Endothelial cell (in vitro differentiated cells): ENCODE measurements around the gene MED1. TPM values are rescaled to one million over a fixed set of nuclear protein-coding genes. Genes with fewer than 3 reads are reported as not detected.

ENCODE experiments used
- DNase-seq: peaks from one replicate; pipeline ENCODE4 v3.0.0; 2021; ENCODE audit warnings: low spot score
- H3K27ac Mint-ChIP-seq: one replicate; pipeline ENCODE4 v1.8.0; 2021; ENCODE audit warnings: mixed read lengths, inconsistent platforms; ENCODE audit not compliant: unreplicated experiment
- H3K27me3 Mint-ChIP-seq: one replicate; pipeline ENCODE4 v1.8.0; 2021; ENCODE audit warnings: mild to moderate bottlenecking, moderate library complexity, mixed read lengths, inconsistent platforms; ENCODE audit not compliant: unreplicated experiment
- H3K36me3 Mint-ChIP-seq: one replicate; pipeline ENCODE4 v1.8.0; 2021; ENCODE audit warnings: mild to moderate bottlenecking, low read depth, mixed read lengths, inconsistent platforms; ENCODE audit not compliant: unreplicated experiment
- H3K4me1 Mint-ChIP-seq: one replicate; pipeline ENCODE4 v1.8.0; 2021; ENCODE audit warnings: mild to moderate bottlenecking, mixed read lengths, inconsistent platforms; ENCODE audit not compliant: unreplicated experiment
- H3K4me3 Mint-ChIP-seq: one replicate; pipeline ENCODE4 v1.8.0; 2021; ENCODE audit warnings: mild to moderate bottlenecking, mixed read lengths, inconsistent platforms; ENCODE audit not compliant: unreplicated experiment
- H3K9me3 Mint-ChIP-seq: one replicate; pipeline ENCODE4 v1.8.0; 2021; ENCODE audit warnings: mixed read lengths, inconsistent platforms; ENCODE audit not compliant: unreplicated experiment
- total RNA-seq: library from RNA; stranded (reverse); fragmentation: NEBNext Ultra II Directional; extraction: Animal tissue kit (Norgen Biotek cat#: 25700); gene quantifications from one replicate; pipeline ENCODE4 v1.2.1, GENCODE V29; 2021; ENCODE audit not compliant: unreplicated experiment
- TF ChIP-seq, protein P1 (sequence below): fragments of 200-600 bp; sonication (generic); IDR thresholded peaks from one replicate; pipeline ENCODE4 v1.5.0; 2021; ENCODE audit warnings: antibody characterized with exemption; ENCODE audit not compliant: unreplicated experiment

MED1 gene
- total RNA-seq, 1 donor from 2014 or later, result 45.8 TPM

DNA sequence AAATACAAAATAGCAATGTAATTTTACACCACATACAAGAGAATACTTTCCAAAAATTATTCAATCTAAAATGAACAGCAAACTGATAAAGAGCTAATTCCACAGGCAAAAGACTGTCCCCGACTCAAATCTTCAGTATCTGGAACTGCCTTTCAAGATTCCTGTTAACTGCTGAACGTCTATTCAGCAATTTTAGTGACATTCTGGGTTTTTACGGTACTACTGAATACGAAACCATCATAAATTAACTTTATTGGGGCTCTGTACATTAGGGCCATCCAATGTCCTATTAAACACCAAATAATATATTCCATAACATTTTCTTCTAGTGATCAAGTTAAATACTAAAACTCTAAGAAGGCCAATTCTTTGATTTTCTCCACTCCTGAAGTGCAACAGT, 51.3 kb downstream of the MED1 start:
- Mint-ChIP-seq H3K4me3 (peak overlapping the region; percentile 99), H3K27me3 (peaks cover 10% of the 10 kb centered on the region), H3K27ac (peak overlapping the region; percentile 99), H3K36me3 (peaks cover 8% of the 10 kb centered on the region), H3K4me1 (peaks cover 9% of the 10 kb centered on the region), H3K9me3 (no peaks in the 10 kb centered on the region)
- DNase-seq, result no peak
- TF ChIP-seq, protein P1, sequence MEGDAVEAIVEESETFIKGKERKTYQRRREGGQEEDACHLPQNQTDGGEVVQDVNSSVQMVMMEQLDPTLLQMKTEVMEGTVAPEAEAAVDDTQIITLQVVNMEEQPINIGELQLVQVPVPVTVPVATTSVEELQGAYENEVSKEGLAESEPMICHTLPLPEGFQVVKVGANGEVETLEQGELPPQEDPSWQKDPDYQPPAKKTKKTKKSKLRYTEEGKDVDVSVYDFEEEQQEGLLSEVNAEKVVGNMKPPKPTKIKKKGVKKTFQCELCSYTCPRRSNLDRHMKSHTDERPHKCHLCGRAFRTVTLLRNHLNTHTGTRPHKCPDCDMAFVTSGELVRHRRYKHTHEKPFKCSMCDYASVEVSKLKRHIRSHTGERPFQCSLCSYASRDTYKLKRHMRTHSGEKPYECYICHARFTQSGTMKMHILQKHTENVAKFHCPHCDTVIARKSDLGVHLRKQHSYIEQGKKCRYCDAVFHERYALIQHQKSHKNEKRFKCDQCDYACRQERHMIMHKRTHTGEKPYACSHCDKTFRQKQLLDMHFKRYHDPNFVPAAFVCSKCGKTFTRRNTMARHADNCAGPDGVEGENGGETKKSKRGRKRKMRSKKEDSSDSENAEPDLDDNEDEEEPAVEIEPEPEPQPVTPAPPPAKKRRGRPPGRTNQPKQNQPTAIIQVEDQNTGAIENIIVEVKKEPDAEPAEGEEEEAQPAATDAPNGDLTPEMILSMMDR, result no peak

DNA sequence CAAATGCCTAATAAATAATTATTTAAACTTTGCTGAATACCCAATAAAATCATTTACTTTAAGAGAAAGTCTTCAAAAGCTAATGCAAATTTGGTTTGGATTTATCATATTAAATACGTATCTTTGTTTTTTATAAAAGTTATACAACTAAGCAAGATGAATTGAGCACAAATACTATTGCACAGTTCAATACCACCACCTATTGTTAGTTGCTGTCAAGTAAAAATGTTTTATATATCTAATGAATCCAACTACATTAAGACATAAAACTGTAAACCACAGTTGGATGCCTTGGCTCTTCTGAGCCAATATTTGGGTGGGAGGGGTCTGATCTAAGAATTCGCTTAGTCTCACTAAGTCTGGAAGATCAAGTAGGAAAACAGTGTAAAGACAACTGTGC, 57.3 kb downstream of the MED1 start:
- no peak overlapping the region for H3K27ac Mint-ChIP-seq
- TF ChIP-seq, protein P1, result no peak
- peaks cover 3% of the 10 kb centered on the region for H3K36me3 Mint-ChIP-seq
- H3K4me3 Mint-ChIP-seq, result no peak overlapping the region
- H3K4me1 Mint-ChIP-seq, result no peaks in the 10 kb centered on the region
- H3K27me3 Mint-ChIP-seq, result no peaks in the 10 kb centered on the region
- no peaks in the 10 kb centered on the region for H3K9me3 Mint-ChIP-seq
- DNase-seq, result no peak

DNA sequence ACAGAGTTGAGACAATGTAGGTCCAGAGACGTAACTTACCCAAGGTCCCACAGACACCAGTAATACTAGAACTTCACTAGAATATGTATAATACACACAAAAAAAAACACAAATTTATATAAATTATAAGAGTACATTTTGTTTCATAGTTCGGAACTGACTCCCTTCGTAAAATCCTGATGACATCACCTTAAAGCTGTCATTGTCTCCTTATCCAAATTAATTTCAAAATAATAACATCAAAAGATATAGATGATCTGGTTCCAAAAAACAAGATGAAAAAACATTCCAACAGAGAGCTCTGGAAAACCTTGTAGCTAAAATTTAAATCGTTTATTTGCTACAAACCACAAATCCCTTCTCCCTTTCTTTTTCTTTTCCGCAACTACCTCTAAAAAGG, 59.6 kb downstream of the MED1 start:
- TF ChIP-seq, protein P1, result no peak
- Mint-ChIP-seq H3K27me3 (no peaks in the 10 kb centered on the region), H3K27ac (no peak overlapping the region), H3K36me3 (peaks cover 3% of the 10 kb centered on the region), H3K9me3 (no peaks in the 10 kb centered on the region), H3K4me3 (no peak overlapping the region), H3K4me1 (no peaks in the 10 kb centered on the region)
- DNase-seq, result no peak

DNA sequence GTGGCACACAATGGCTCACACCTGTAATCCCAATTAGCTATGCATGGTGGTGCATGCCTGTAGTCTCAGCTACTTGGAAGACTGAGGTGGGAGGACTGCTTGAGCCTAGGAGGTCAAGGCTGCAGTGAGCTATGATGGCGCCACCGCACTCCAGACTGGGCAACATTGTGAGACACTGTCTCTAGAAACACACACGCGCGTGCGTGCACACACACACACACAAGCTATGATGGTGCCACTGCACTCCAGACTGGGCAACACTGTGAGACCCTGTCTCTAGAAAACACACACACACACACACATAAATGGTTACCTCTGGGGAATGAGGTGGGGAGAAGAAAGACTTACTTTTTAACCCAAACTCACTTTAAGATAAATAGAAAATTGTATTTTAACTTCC, 66.0 kb downstream of the MED1 start:
- Mint-ChIP-seq H3K4me3 (no peak overlapping the region), H3K4me1 (no peaks in the 10 kb centered on the region), H3K36me3 (no peaks in the 10 kb centered on the region), H3K9me3 (no peaks in the 10 kb centered on the region), H3K27ac (no peak overlapping the region), H3K27me3 (no peaks in the 10 kb centered on the region)
- DNase-seq, result no peak
- TF ChIP-seq, protein P1, result no peak

DNA sequence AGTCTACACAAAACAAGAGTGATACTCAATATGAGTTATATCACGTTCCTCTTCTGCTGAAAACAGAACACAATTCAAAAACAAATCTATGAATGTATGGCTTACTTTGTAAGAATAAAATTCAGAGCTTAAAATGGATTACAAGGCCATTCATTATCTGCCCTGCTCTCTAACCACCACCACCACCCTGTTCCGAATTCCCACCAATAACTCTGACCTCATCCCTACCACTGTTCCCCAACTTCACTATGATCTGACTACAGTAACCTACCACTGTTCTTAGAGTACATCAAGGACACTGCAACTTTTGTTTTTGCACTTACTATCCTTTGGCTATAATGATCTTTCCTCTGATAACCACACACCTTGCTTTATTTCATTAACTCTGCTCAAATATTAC, 70.9 kb downstream of the MED1 start:
- Mint-ChIP-seq H3K4me1 (no peaks in the 10 kb centered on the region), H3K4me3 (no peak overlapping the region), H3K27ac (no peak overlapping the region), H3K9me3 (no peaks in the 10 kb centered on the region), H3K36me3 (no peaks in the 10 kb centered on the region), H3K27me3 (no peaks in the 10 kb centered on the region)
- no peak for DNase-seq
- TF ChIP-seq, protein P1, result no peak
